Trophoblast cell (in vitro differentiated cells and primary cell): ENCODE results near the gene KCNJ12.
"Not testable (repeated sequence)": the region's sequence is repeated elsewhere in the genome, so short reads cannot be mapped to it uniquely, and the experiment has no call there.

Experiments used
- DNase-seq, 2 donors: peaks; one replicate each; pipeline ENCODE4 v3.0.0-alpha.2; 2016
- H2AFZ ChIP-seq: 2 replicates; pipeline ENCODE4 v1.6.1; 2013; ENCODE audit warnings: low read length, moderate library complexity, mild to moderate bottlenecking; ENCODE audit not compliant: insufficient read depth, poor library complexity
- H2AK5ac ChIP-seq: 2 replicates; pipeline ENCODE4 v1.6.1; 2013; ENCODE audit warnings: mild to moderate bottlenecking, low read length
- H2BK120ac ChIP-seq: 2 replicates; pipeline ENCODE4 v1.6.1; 2013; ENCODE audit warnings: low read length, mild to moderate bottlenecking, moderate library complexity; ENCODE audit not compliant: insufficient read depth, poor library complexity
- H2BK12ac ChIP-seq: 2 replicates; pipeline ENCODE4 v1.6.1; 2013; ENCODE audit warnings: mild to moderate bottlenecking, low read length, moderate library complexity
- H2BK5ac ChIP-seq: 2 replicates; pipeline ENCODE4 v1.6.1; 2013; ENCODE audit warnings: low read length, low read depth, moderate library complexity, mild to moderate bottlenecking; ENCODE audit not compliant: poor library complexity
- H3K14ac ChIP-seq: 2 replicates; pipeline ENCODE4 v1.6.1; 2013; ENCODE audit warnings: mild to moderate bottlenecking, low read length
- H3K18ac ChIP-seq: 2 replicates; pipeline ENCODE4 v1.6.1; 2013; ENCODE audit warnings: mild to moderate bottlenecking, low read length
- H3K23ac ChIP-seq: 2 replicates; pipeline ENCODE4 v1.6.1; 2013; ENCODE audit warnings: low read length
- H3K27ac ChIP-seq: 2 replicates; pipeline ENCODE4 v1.5.1; 2013; ENCODE audit warnings: low read depth, mild to moderate bottlenecking, inconsistent platforms, low read length, moderate library complexity
- H3K27me3 ChIP-seq: 2 replicates; pipeline ENCODE4 v1.6.1; 2013; ENCODE audit warnings: inconsistent platforms, mild to moderate bottlenecking, low read length, moderate library complexity; ENCODE audit not compliant: insufficient read depth
- H3K36me3 ChIP-seq, 2 experiments: 1 replicate in 1 of 2; 2 replicates in 1 of 2; pipeline ENCODE4 v1.6.1; 2013; ENCODE audit warnings: low read length in 2 of 2, mild to moderate bottlenecking in 2 of 2, moderate library complexity in 1 of 2; ENCODE audit not compliant: insufficient read depth in 2 of 2, control insufficient read depth in 1 of 2
- H3K4ac ChIP-seq: 2 replicates; pipeline ENCODE4 v1.6.1; 2013; ENCODE audit warnings: low read depth, mild to moderate bottlenecking, low read length, moderate library complexity
- H3K4me1 ChIP-seq, 2 experiments: 1 replicate in 1 of 2; 2 replicates in 1 of 2; pipeline ENCODE4 v1.6.1; 2013; ENCODE audit warnings: low read length in 2 of 2, mild to moderate bottlenecking in 2 of 2, moderate library complexity in 1 of 2; ENCODE audit not compliant: insufficient read depth in 2 of 2, control insufficient read depth in 1 of 2
- H3K4me2 ChIP-seq: 2 replicates; pipeline ENCODE4 v1.6.1; 2013; ENCODE audit warnings: inconsistent platforms, mild to moderate bottlenecking, low read length, moderate library complexity
- H3K4me3 ChIP-seq: 2 replicates; pipeline ENCODE4 v1.5.1; 2013; ENCODE audit warnings: mild to moderate bottlenecking, low read depth, low read length, inconsistent platforms
- H3K79me1 ChIP-seq: one replicate; pipeline ENCODE4 v1.6.1; 2013; ENCODE audit warnings: low read length
- H3K79me2 ChIP-seq: 2 replicates; pipeline ENCODE4 v1.6.1; 2013; ENCODE audit warnings: low read length, mild to moderate bottlenecking; ENCODE audit not compliant: control insufficient read depth, insufficient read depth, poor library complexity
- H3K9ac ChIP-seq: 2 replicates; pipeline ENCODE4 v1.6.1; 2013; ENCODE audit warnings: mild to moderate bottlenecking, low read length
- H3K9me3 ChIP-seq: 2 replicates; pipeline ENCODE4 v1.6.1; 2013; ENCODE audit warnings: low read depth, mild to moderate bottlenecking, control low read depth, inconsistent platforms, low read length; ENCODE audit not compliant: insufficient read depth
- H4K12ac ChIP-seq: 2 replicates; pipeline ENCODE4 v1.6.1; 2013; ENCODE audit warnings: low read depth, mild to moderate bottlenecking, low read length, moderate library complexity
- H4K8ac ChIP-seq: 2 replicates; pipeline ENCODE4 v1.6.1; 2013; ENCODE audit warnings: low read depth, mild to moderate bottlenecking, low read length, moderate library complexity
- H4K91ac ChIP-seq: one replicate; pipeline ENCODE4 v1.6.1; 2013; ENCODE audit warnings: low read depth, mild to moderate bottlenecking, low read length, moderate library complexity
- WGBS: extraction: QIAGEN DNeasy Blood & Tissue Kit; methylation state at CpG from one replicate; pipeline ENCODE4 v1.1.7; 2013; ENCODE audit warnings: missing lambda C conversion rate; ENCODE audit not compliant: insufficient read length, insufficient coverage; ENCODE audit errors: extremely low coverage; 5-methylcytosine and 5-hydroxymethylcytosine counted together

Gene KCNJ12

GRCh38 chr17:21344801-21345200 is 31.4 kb upstream of the KCNJ12 start:
- not testable (repeated sequence) for H3K18ac ChIP-seq, H3K9ac ChIP-seq, H3K9me3 ChIP-seq, H3K79me2 ChIP-seq, H3K14ac ChIP-seq, H2BK12ac ChIP-seq, H4K91ac ChIP-seq, H2BK120ac ChIP-seq, H3K27me3 ChIP-seq, H3K4me1 ChIP-seq, H3K4me2 ChIP-seq, H3K36me3 ChIP-seq, H3K23ac ChIP-seq, H3K79me1 ChIP-seq, H4K8ac ChIP-seq, H3K4ac ChIP-seq, DNase-seq, H3K4me3 ChIP-seq, H2AFZ ChIP-seq, H2BK5ac ChIP-seq, H3K27ac ChIP-seq, H4K12ac ChIP-seq, H2AK5ac ChIP-seq
- no CpG with 5 or more reads among the region's 4 CpGs for WGBS

- Histone ChIP-seq H3K79me1 (no peaks in the 10 kb centered on the region), H3K4ac (no peak overlapping the region), H2AK5ac (no peak overlapping the region), H3K4me3 (no peak overlapping the region), H4K8ac (no peak overlapping the region), H3K27ac (no peak overlapping the region), H3K4me2 (no peak overlapping the region), H3K36me3 (no peaks in the 10 kb centered on the region), H2BK5ac (no peak overlapping the region), H3K14ac (no peak overlapping the region), H3K9me3 (peaks cover 6% of the 10 kb centered on the region), H4K12ac (no peak overlapping the region), H2BK12ac (no peak overlapping the region), H3K27me3 (no peaks in the 10 kb centered on the region), H3K23ac (no peak overlapping the region), H4K91ac (no peak overlapping the region), H2BK120ac (no peak overlapping the region), H3K9ac (no peak overlapping the region), H3K4me1 (no peaks in the 10 kb centered on the region), H2AFZ (no peak overlapping the region), H3K18ac (no peak overlapping the region), H3K79me2 (no peaks in the 10 kb centered on the region)
- no CpG with 5 or more reads among the region's 10 CpGs for WGBS
- no peak for DNase-seq
These were observed 30.9 kb upstream of the KCNJ12 start for GRCh38 chr17:21345236-21345635.

GRCh38 chr17:21346107-21346506 is 30.1 kb upstream of the KCNJ12 start:
- not testable (repeated sequence) for H3K9ac ChIP-seq, H3K36me3 ChIP-seq, H4K91ac ChIP-seq, H2AFZ ChIP-seq, H3K4ac ChIP-seq, H4K12ac ChIP-seq, H3K9me3 ChIP-seq, H3K4me2 ChIP-seq, H3K4me3 ChIP-seq, H2BK12ac ChIP-seq, H3K27me3 ChIP-seq, H3K14ac ChIP-seq, H3K23ac ChIP-seq, H3K79me1 ChIP-seq, H3K79me2 ChIP-seq, H2BK120ac ChIP-seq, H3K4me1 ChIP-seq, H2AK5ac ChIP-seq, H3K18ac ChIP-seq, H4K8ac ChIP-seq, DNase-seq, H3K27ac ChIP-seq, H2BK5ac ChIP-seq
- no CpG with 5 or more reads among the region's 2 CpGs for WGBS

GRCh38 chr17:21346651-21347250 is 29.4 kb upstream of the KCNJ12 start:
- H3K14ac ChIP-seq, H3K36me3 ChIP-seq, H3K4me3 ChIP-seq, H3K4ac ChIP-seq, H3K4me1 ChIP-seq, H3K79me1 ChIP-seq, H3K27ac ChIP-seq, H3K23ac ChIP-seq, H3K9ac ChIP-seq, H3K18ac ChIP-seq, H2AFZ ChIP-seq, H2BK120ac ChIP-seq, H3K4me2 ChIP-seq, H3K27me3 ChIP-seq, H4K12ac ChIP-seq, H4K8ac ChIP-seq, H2BK5ac ChIP-seq, H2BK12ac ChIP-seq, DNase-seq, H2AK5ac ChIP-seq, H3K9me3 ChIP-seq, H4K91ac ChIP-seq, H3K79me2 ChIP-seq: not testable (repeated sequence)
- WGBS = no CpG with 5 or more reads among the region's 10 CpGs
